Chondrocyte (in vitro differentiated cells): Measurements from ENCODE around the gene OPN5. TPM values are rescaled to one million over a fixed set of nuclear protein-coding genes. Genes with fewer than 3 reads are reported as not detected.

Source experiments
- DNase-seq: peaks from one replicate; pipeline ENCODE4 v3.0.0; 2021; ENCODE audit warnings: mixed read lengths, low spot score
- H3K27ac Mint-ChIP-seq: one replicate; pipeline ENCODE4 v1.8.0; 2021; ENCODE audit warnings: mild to moderate bottlenecking, moderate library complexity, mixed read lengths; ENCODE audit not compliant: unreplicated experiment
- H3K27me3 Mint-ChIP-seq: 2 replicates; pipeline ENCODE4 v1.8.0; 2021; ENCODE audit warnings: low read depth, mixed read lengths
- H3K36me3 Mint-ChIP-seq: 2 replicates; pipeline ENCODE4 v1.8.0; 2021; ENCODE audit warnings: low read depth, mixed read lengths
- H3K4me1 Mint-ChIP-seq: 2 replicates; pipeline ENCODE4 v1.8.0; 2021; ENCODE audit warnings: low read depth, mild to moderate bottlenecking, mixed read lengths
- H3K4me3 Mint-ChIP-seq: one replicate; pipeline ENCODE4 v1.8.0; 2021; ENCODE audit warnings: mild to moderate bottlenecking, moderate library complexity, mixed read lengths; ENCODE audit not compliant: unreplicated experiment
- H3K9me3 Mint-ChIP-seq: 2 replicates; pipeline ENCODE4 v1.8.0; 2021; ENCODE audit warnings: low read depth, mixed read lengths
- CTCF ChIP-seq: fragments of 200-600 bp; sonication (generic); IDR thresholded peaks from 2 replicates; pipeline ENCODE4 v1.5.0; 2021; ENCODE audit warnings: antibody characterized with exemption, mild to moderate bottlenecking, moderate library complexity
- total RNA-seq: library from RNA; stranded (reverse); gene quantifications from 3 replicates; pipeline ENCODE4 v1.2.1, GENCODE V29; 2021

Gene OPN5
- total RNA-seq, 1 donor from 2014 or later = not detected

- Mint-ChIP-seq H3K36me3 (no peaks in the 10 kb centered on the region), H3K9me3 (no peaks in the 10 kb centered on the region), H3K4me1 (no peaks in the 10 kb centered on the region), H3K27me3 (peaks cover 10% of the 10 kb centered on the region), H3K4me3 (no peak overlapping the region), H3K27ac (no peak overlapping the region)
- no peak for DNase-seq
- TF ChIP-seq CTCF = no peak
Observed at GRCh38 chr6:47819461-47819860, 37.6 kb downstream of the OPN5 start.

- H3K36me3 Mint-ChIP-seq = no peaks in the 10 kb centered on the region
- H3K27me3 Mint-ChIP-seq = peaks cover 10% of the 10 kb centered on the region
Observed at GRCh38 chr6:47822856-47823554, 41.2 kb downstream of the OPN5 start.

GRCh38 chr6:47832386-47833100 lies 50.7 kb downstream of the OPN5 start:
- H3K4me3 Mint-ChIP-seq = no peak overlapping the region
- H3K27me3 Mint-ChIP-seq = peaks cover 9% of the 10 kb centered on the region
- no peaks in the 10 kb centered on the region for H3K36me3 Mint-ChIP-seq
- H3K4me1 Mint-ChIP-seq = peaks cover 11% of the 10 kb centered on the region
- no peak for TF ChIP-seq CTCF
- no peak overlapping the region for H3K27ac Mint-ChIP-seq
- H3K9me3 Mint-ChIP-seq = no peaks in the 10 kb centered on the region
- no peak for DNase-seq

More at GRCh38 chr6:47822856-47823554, 41.2 kb downstream of the OPN5 start:
- Mint-ChIP-seq H3K4me1 (no peaks in the 10 kb centered on the region), H3K9me3 (no peaks in the 10 kb centered on the region), H3K27ac (no peak overlapping the region), H3K4me3 (no peak overlapping the region)
- TF ChIP-seq CTCF = no peak
- DNase-seq = no peak

GRCh38 chr6:47834196-47834595 lies 52.4 kb downstream of the OPN5 start:
- no peak overlapping the region for H3K4me3 Mint-ChIP-seq
- TF ChIP-seq CTCF = no peak
- H3K4me1 Mint-ChIP-seq = peaks cover 11% of the 10 kb centered on the region
- DNase-seq = no peak
- H3K27me3 Mint-ChIP-seq = peaks cover 5% of the 10 kb centered on the region
- H3K27ac Mint-ChIP-seq = no peak overlapping the region
- H3K9me3 Mint-ChIP-seq = no peaks in the 10 kb centered on the region
- H3K36me3 Mint-ChIP-seq = no peaks in the 10 kb centered on the region

GRCh38 chr6:47836046-47836445 lies 54.2 kb downstream of the OPN5 start:
- Mint-ChIP-seq H3K4me1 (peaks cover 11% of the 10 kb centered on the region), H3K27me3 (peaks cover 4% of the 10 kb centered on the region), H3K27ac (no peak overlapping the region), H3K9me3 (no peaks in the 10 kb centered on the region), H3K4me3 (no peak overlapping the region), H3K36me3 (no peaks in the 10 kb centered on the region)
- TF ChIP-seq CTCF = no peak
- DNase-seq = no peak
